PC-3 (cell line): ENCODE data around the gene STK16.

ENCODE experiments used
- CTCF ChIP-seq: fragments of 300-600 bp; sonication (generic); conservative IDR thresholded peaks from 2 replicates; pipeline ENCODE4 v1.5.1; 2017; ENCODE audit warnings: antibody characterized with exemption, low read depth, mild to moderate bottlenecking, low read length
- EZH2 ChIP-seq: fragments of 300-600 bp; sonication (generic); IDR thresholded peaks from one replicate; pipeline ENCODE4 v1.6.1; 2017; ENCODE audit warnings: antibody characterized with exemption, mild to moderate bottlenecking, low read length; ENCODE audit not compliant: unreplicated experiment
- EZH2phosphoT487 ChIP-seq: fragments of 300-600 bp; sonication (generic); IDR thresholded peaks from 2 replicates; pipeline ENCODE4 v1.6.1; 2018; ENCODE audit warnings: mild to moderate bottlenecking, antibody characterized with exemption, low read length, borderline replicate concordance

DNA sequence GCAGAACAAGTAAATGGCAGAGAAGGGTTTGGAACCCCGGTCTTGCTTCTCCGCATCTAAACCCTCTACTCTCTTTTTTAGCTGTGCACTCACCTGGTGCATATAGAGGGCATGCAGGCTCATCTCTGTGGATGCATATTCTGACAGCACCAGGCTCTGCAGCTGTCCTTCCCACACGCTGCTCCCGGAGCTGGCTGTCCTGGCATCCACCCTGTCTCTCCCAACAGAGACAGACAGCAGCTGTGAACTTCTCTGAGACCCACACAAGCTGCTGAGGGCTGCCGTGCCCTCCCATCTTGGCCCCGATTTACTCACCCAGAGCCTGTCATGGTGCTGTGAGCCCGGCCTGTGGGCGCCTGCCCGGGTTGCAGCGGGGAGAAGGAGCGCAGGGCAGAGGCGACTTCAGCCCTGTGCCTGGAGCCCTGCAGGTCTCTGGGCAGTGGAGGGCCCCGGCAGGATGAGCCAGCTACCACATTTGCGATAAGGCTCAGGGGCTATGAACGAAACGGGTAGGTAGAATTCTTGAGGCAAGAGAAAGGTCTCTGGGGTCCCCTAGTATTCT, 23.2 kb upstream of the STK16 start:
- TF ChIP-seq CTCF: no peak
- TF ChIP-seq EZH2phosphoT487: no peak
- no peak for TF ChIP-seq EZH2
